Glomerular visceral epithelial cell (primary cell): ENCODE results near the gene PRPF40A.

Experiments
- DNase-seq: peaks from one replicate; pipeline ENCODE4 v3.0.0-alpha.2; 2016; ENCODE audit errors: extremely low spot score

The PRPF40A gene

DNA sequence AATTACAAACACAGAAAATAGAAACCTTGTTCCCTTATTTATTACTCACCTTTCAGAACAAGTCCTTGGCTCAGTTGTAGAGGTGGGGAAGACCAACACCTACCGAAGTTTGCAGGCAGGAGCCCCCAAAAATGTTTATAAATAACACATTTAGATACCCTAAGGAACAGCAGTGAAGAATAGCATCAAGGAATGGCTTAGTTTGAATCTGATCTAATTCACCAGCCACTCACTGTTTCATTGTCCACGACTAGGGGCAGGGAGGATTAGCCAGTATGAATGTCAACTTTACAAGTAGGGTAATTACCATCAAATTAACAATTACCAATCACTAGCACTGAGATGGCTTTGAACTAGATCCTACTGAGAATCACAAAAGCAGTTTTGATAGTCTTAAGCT, 65.4 kb downstream of the PRPF40A start:
- no peak for DNase-seq

DNA sequence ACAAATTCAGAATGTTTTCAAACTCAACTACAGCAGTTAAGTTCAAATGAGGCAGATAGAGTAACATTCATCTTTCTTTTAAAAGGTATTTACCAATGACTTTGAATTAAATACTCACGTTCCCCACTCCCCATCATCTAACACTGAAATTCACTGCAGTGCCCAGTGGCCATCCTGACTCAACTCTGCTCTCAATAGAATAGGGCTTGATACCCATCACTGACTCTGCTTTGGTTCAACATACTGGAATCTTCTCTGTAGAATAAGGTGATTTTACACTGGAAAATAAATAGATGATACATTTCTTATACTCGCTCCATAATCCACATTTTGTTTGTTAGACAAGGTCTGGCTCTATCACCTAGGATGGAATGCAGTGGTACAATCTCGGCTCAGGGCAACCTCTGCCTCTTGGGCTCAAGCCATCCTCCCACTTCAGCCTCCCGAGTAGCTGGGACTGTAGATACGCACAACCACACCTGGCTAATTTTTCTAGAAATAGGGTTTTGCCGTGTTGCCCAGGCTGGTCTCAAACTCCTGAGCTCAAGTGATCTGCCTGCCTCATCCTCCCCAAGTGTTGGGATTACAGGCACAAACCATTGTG, 66.4 kb downstream of the PRPF40A start:
- DNase-seq, result no peak

DNA sequence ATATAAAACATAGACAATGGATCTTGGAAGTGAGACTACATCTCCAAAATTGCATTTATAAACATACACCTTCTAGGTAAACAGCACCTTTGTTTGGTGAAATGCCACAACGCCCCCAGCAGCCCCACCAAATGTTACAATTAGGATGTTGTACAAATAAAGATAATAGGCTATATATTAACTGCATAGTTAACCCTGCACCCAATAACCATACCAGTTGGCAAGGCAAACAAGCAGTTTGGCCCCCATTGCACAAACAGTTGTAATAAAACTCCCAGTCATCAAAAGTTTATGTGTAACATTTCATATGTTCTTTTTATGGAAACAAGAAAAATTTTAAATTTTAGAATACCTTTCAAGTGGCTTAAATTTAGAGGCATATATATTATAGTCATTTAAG, 67.3 kb downstream of the PRPF40A start:
- no peak for DNase-seq

- no peak for DNase-seq
Measured at GRCh38 chr2:152648336-152648735, 68.9 kb downstream of the PRPF40A start.

DNA sequence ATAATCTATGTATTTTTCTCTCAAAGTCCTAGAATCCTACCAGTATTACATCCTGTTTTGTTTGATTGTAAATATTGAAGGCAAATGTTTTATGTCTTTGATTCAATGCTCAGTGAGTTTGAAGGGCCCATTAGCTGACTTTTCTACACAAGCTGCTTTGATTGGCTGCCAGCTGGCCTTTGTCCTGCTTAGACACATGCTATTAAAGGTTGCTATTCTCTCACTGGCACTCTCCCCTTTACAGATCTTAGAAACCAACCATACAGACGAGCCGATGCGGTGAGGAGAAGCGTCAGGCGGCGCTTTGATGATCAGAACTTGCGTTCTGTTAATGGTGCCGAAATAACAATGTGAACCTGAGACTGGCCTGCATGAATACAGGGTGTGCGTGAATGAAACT, 69.7 kb downstream of the PRPF40A start:
- DNase-seq, result no peak

DNA sequence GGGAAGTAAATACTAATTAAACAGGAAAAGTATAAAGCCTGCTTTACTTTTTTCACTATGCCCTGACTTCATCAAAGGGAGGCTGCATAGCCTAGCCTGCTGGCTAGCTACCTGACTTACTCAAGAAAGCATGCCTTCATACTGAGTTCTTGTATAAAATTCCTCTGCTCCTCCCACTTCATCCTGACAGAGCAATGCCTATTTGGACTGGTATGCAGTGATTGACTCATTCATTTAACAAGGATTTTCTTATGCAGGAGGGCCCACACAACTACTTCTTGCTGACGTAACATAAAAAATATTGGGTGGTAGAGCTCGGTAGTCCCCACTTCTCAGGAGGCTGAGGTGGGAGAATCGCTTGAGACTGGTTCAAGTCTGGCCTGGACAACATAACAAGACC, 70.5 kb downstream of the PRPF40A start:
- peak; percentile 69 for DNase-seq

DNA sequence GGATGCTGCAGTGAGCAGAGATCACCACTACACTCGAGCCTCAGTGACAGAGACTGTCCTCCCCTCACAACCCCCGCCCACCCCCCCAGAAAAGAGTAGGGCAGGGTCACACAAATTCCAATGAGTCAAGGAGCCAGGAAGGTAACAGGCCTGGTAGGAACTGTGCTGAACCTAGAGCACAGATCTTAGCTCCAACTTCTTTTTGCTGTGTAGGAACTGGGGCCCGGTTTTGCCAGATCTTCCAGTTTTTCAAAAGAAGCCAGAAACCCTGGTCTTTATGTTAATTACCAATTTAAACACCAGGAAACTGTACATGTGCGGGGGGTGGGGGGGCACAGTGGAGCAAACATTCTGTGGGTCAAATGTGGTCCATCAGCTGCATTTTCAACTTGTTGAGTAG, 71.0 kb downstream of the PRPF40A start:
- DNase-seq, result no peak

- DNase-seq, result no peak
Measured at GRCh38 chr2:152644189-152644873, 72.9 kb downstream of the PRPF40A start.

DNA sequence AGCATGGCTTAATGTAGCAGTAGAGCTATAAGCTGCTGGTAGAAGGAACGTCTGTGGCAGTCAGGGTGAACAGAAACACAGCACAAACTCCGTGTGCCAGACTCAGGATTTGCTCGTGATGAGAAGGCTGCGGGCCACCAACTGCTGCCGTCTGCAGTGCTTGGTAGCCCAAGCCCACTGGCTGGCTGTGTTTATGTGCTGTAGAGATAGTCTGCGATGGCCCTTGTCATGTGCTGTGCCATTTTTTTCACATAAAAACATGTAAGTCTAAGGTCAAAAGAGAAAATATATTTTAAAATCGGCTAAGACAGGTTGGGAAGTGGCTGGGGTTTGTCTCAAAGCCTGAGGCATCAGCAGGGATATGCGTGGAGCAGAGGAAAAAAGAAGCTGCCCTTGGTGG, 78.7 kb downstream of the PRPF40A start:
- DNase-seq, result no peak

GRCh38 chr2:152638056-152638455, 79.2 kb downstream of the PRPF40A start:
- DNase-seq, result no peak

- DNase-seq, result no peak
Measured at GRCh38 chr2:152637251-152637650, 80.0 kb downstream of the PRPF40A start.

GRCh38 chr2:152635635-152636298, 81.5 kb downstream of the PRPF40A start:
- DNase-seq, result peak; percentile 62

DNA sequence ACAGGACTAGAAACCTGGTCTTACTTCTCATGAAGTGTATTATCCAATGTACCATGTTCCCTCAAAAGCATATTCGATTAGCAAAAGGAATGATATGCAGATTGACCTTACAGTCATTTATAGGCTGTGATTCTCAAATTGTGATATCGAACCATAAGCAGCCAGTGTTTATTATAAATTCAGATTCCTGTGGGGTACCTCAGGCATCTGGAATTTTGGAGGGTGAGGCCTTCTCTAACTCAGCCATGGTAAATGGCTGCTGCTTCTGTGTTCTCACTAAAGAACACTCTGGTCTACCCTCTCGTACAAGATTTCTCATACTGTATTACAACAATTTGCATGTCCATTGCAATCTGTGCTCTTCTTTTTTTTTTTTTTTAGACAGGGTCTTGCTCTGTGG, 84.5 kb downstream of the PRPF40A start:
- no peak for DNase-seq

- DNase-seq, result no peak
Measured at GRCh38 chr2:152630466-152630865, 86.8 kb downstream of the PRPF40A start.

DNA sequence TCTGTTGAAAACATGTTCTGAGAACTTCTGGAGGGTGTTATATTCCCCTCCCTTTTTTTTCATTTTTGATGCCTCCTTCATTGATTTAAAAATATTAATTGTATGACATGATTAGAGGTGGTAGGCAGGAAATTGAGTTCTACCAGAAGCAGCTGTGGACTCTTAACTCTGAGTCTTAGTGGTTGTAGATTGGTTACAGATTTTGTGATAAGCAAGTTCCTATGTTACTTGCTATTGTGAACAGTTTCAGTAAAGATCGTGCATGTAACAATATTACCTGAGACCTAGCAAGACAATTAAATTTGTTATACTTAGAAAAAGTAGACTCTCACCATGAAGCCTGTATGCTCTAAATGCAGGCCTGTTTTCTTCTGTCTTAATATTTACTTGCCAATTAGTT, 88.1 kb downstream of the PRPF40A start:
- DNase-seq, result no peak

DNA sequence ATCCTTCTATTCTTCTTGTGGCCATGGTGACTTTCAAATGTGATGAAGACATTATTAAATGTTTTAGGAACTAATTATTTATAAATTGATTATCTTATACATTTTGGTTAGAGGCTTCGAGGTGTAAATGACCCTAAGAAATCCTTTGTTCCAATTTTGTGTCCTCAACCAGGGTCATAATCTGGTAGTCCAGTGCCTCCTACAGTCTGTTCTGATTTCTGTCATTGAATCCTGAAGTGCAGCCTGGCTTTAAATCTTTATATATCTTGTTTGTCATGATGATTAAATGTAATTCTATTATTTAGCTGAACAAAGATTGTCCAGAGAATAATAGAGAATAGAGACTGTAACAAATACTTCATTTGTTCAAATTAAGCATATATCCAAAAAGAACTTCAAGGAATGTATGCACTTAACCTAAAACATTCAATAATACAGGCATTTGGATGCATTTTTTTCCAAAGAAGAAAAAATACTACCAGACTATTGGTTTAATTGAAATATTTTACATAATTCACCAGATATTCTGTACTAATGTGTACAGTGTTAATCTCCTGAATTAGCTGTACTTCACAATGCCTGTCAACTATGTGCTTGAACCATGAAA, 89.8 kb downstream of the PRPF40A start:
- peak; percentile 40 for DNase-seq

- DNase-seq, result no peak
Measured at GRCh38 chr2:152626911-152627339, 90.3 kb downstream of the PRPF40A start.

DNA sequence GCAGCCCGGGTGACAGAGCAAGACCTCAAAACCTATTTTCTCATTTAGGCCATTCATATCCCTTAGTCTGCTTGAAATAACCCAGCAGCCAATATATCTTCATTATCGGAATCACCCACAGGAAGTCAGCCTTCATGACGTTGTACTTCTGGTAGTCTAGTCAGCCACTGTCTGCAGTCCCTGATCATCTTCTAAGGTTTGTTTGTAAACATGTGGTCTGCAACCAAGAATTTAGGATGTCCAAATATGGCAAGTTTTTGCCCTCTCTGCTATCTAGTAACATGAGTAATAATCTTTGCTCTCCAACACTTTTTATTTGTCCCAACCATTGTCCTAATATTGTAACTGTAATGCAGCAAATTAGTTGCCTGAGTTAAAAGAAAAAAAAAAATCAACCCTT, 92.5 kb downstream of the PRPF40A start:
- DNase-seq, result no peak

GRCh38 chr2:152623775-152624174, 93.5 kb downstream of the PRPF40A start:
- no peak for DNase-seq

- DNase-seq, result no peak
Measured at GRCh38 chr2:152623076-152623740, 94.1 kb downstream of the PRPF40A start.

DNA sequence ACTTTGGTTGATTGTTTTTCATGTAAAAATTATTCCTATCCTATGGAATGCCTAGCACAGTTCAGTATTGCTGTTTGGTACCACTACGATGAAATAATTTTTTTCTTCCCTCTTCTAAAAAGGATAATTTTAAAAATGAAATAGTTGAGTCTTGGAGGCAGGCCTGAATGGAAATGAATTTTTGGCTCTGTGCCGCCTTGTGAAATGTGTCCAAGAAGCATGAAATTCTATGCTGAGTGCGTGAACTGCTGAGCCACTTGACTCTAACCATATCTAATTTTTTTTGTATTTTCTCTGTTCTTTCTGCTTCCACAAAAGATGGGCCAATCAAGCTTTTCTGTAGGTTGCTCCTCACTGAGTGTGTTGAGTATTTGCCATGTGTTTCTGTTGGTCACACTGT, 95.0 kb downstream of the PRPF40A start:
- no peak for DNase-seq

DNA sequence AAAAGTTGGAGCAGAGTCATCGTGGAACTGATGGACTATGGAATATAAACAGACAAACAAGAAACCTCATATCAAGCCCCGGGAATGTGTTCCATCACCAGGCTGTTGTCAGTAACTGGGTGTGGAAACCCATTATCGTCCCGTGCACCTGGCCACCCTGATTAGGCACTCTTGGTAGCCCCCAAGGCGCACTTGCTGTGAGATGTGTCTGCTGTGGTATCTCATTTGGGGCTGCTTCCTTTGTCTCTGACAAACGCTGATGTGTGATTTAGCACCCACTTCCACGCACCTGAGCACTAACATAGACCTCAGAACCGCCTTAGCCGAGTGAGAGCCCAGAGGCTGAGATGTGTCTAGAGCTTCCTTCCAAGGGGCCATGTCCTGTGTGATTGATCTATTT, 96.3 kb downstream of the PRPF40A start:
- no peak for DNase-seq
